GM12878 (cell line): ENCODE data around the gene SMG6. TPM values are rescaled to one million over a fixed set of nuclear protein-coding genes. Genes with fewer than 3 reads are reported as not detected.
A peak's percentile ranks its signal among the peaks of the same experiment; 100 is the strongest.

ENCODE experiments used
- BHLHE40 ChIP-seq, 2 experiments: fragments of 450-650 bp in 1 of 2; IDR thresholded peaks; 2 replicates each; pipeline ENCODE4 v1.6.1; 2011 to 2017; ENCODE audit warnings: low read depth in 2 of 2, borderline replicate concordance in 1 of 2, improper control_type of control experiment in 1 of 2, low read length in 1 of 2, mild to moderate bottlenecking in 1 of 2
- CBFB ChIP-seq: IDR thresholded peaks from 2 replicates; pipeline ENCODE4 v1.6.1; 2016; ENCODE audit warnings: antibody characterized with exemption, low read depth
- CHD4 ChIP-seq: fragments of 200-600 bp; sonication (generic); IDR thresholded peaks from 2 replicates; pipeline ENCODE4 v1.6.1; 2016; ENCODE audit warnings: mild to moderate bottlenecking
- CREB1 ChIP-seq: IDR thresholded peaks from 2 replicates; pipeline ENCODE4 v1.6.1; 2012; ENCODE audit warnings: low read depth, mild to moderate bottlenecking, inconsistent platforms
- CREM ChIP-seq: IDR thresholded peaks from 2 replicates; pipeline ENCODE4 v1.6.1; 2014; ENCODE audit warnings: antibody characterized with exemption, low read depth
- EZH2 ChIP-seq: IDR thresholded peaks from 2 replicates; pipeline ENCODE4 v1.6.1; 2012; ENCODE audit warnings: low read depth, mild to moderate bottlenecking, control low read depth, inconsistent platforms, low read length, borderline replicate concordance; ENCODE audit not compliant: control insufficient read depth
- GABPA ChIP-seq: IDR thresholded peaks from 2 replicates; pipeline ENCODE4 v1.6.1; 2014; ENCODE audit warnings: antibody characterized with exemption, low read depth, mild to moderate bottlenecking, inconsistent platforms
- HDAC2 ChIP-seq: fragments of 200-600 bp; sonication (generic); IDR thresholded peaks from 2 replicates; pipeline ENCODE4 v1.6.1; 2017
- JUNB ChIP-seq: IDR thresholded peaks from 2 replicates; pipeline ENCODE4 v1.6.1; 2016; ENCODE audit warnings: antibody characterized with exemption, mild to moderate bottlenecking
- JUND ChIP-seq: IDR thresholded peaks from 2 replicates; pipeline ENCODE4 v1.6.1; 2012; ENCODE audit warnings: low read depth, mild to moderate bottlenecking, low read length, improper control_type of control experiment, moderate library complexity
- NFIC ChIP-seq: IDR thresholded peaks from 2 replicates; pipeline ENCODE4 v1.6.1; 2012; ENCODE audit warnings: low read depth, mild to moderate bottlenecking, inconsistent platforms, low read length, moderate library complexity
- NFYA ChIP-seq: IDR thresholded peaks from 2 replicates; pipeline ENCODE4 v1.6.1; 2011; ENCODE audit warnings: low read depth, mild to moderate bottlenecking, low read length, improper control_type of control experiment, borderline replicate concordance
- NFYB ChIP-seq: IDR thresholded peaks from 2 replicates; pipeline ENCODE4 v1.6.1; 2011; ENCODE audit warnings: low read depth, mild to moderate bottlenecking, low read length, improper control_type of control experiment, moderate library complexity; ENCODE audit not compliant: insufficient read depth
- NR2F1 ChIP-seq: fragments of 450-650 bp; conservative IDR thresholded peaks from 2 replicates; pipeline ENCODE4 v1.6.1; 2017; ENCODE audit warnings: mild to moderate bottlenecking
- RUNX3 ChIP-seq: IDR thresholded peaks from 2 replicates; pipeline ENCODE4 v1.6.1; 2012; ENCODE audit warnings: low read length, inconsistent platforms
- SKIL ChIP-seq: fragments of 450-650 bp; IDR thresholded peaks from 2 replicates; pipeline ENCODE4 v1.6.1; 2017; ENCODE audit warnings: mild to moderate bottlenecking, low read depth, inconsistent platforms; ENCODE audit not compliant: poor library complexity, severe bottlenecking
- SMC3 ChIP-seq: IDR thresholded peaks from 2 replicates; pipeline ENCODE4 v1.6.1; 2011; ENCODE audit warnings: low read length, improper control_type of control experiment, borderline replicate concordance
- SPI1 ChIP-seq: IDR thresholded peaks from 2 replicates; pipeline ENCODE4 v1.6.1; 2011; ENCODE audit warnings: low read depth, mild to moderate bottlenecking, low read length, moderate library complexity, borderline replicate concordance; ENCODE audit not compliant: insufficient read depth
- SREBF1 ChIP-seq: IDR thresholded peaks from 2 replicates; pipeline ENCODE4 v1.6.1; 2012; ENCODE audit warnings: mild to moderate bottlenecking, low read length
- TCF3 ChIP-seq: IDR thresholded peaks from 2 replicates; pipeline ENCODE4 v1.6.1; 2012; ENCODE audit warnings: low read depth, mild to moderate bottlenecking, low read length, borderline replicate concordance; ENCODE audit not compliant: insufficient read depth
- YY1 ChIP-seq: IDR thresholded peaks from 2 replicates; pipeline ENCODE4 v1.6.1; 2011; ENCODE audit warnings: low read depth, mild to moderate bottlenecking, low read length
- ZBED1 ChIP-seq: IDR thresholded peaks from 2 replicates; pipeline ENCODE4 v1.6.1; 2016; ENCODE audit warnings: borderline replicate concordance
- polyA plus RNA-seq, 11 experiments: library from polyadenylated mRNA; depleted of rRNA in 4 of 11; unstranded in 6 of 11; stranded (reverse) in 5 of 11; fragments of >200 nt; fragmentation: Nextera tagmentation in 4 of 11; fragmentation: Illumina TruSeq in 1 of 11; extraction: Ambion mirVana in 4 of 11; extraction: Trizol in 1 of 11; gene quantifications; 1 replicate in 1 of 11; 2 replicates in 10 of 11; pipeline versions ENCODE4 v1.2.1 to v1.2.3, GENCODE V29; 2011 to 2016; ENCODE audit warnings: inconsistent platforms in 2 of 11, missing spikeins in 2 of 11, low read depth in 1 of 11
- total RNA-seq, 4 experiments: library from RNA; depleted of rRNA in 3 of 4; stranded (reverse); fragments of >200 nt in 3 of 4; fragmentation: Illumina TruSeq in 1 of 4; extraction: Trizol in 1 of 4; gene quantifications; 2 replicates each; pipeline versions ENCODE4 v1.2.1 to v1.2.3, GENCODE V29; 2013 to 2021
- TF ChIP-seq, protein P1 (sequence below): fragments of 150-350 bp; IDR thresholded peaks from 2 replicates; pipeline ENCODE4 v1.6.1; 2014; ENCODE audit warnings: mild to moderate bottlenecking, low read depth, low read length
- TF ChIP-seq, protein P2 (sequence below): fragments of 450-650 bp; IDR thresholded peaks from 2 replicates; pipeline ENCODE4 v1.6.1; 2016; ENCODE audit warnings: mild to moderate bottlenecking, moderate library complexity, borderline replicate concordance

The SMG6 gene
- total and polyA plus RNA-seq, 10 of the 15 experiments (the other 5 are each of a cell fraction or from before 2014, with no cell fraction given), result 0.58 to 28.7 (median 15.7) TPM

- TF ChIP-seq RUNX3 (peak; percentile 97), HDAC2 (no peak), CREB1 (peak; percentile 62), TCF3 (peak; percentile 82; the same call in 1 of the 2 replicates), SREBF1 (no peak), JUNB (peak; percentile 91), YY1 (peak; percentile 91), SKIL (peak; percentile 95), NR2F1 (no peak; the same call in 1 of the 2 replicates), SMC3 (peak; percentile 27; the same call in 1 of the 2 replicates), SPI1 (no peak), GABPA (0 out of 2 replicates have a peak, but pooled peaks have one; percentile 31), ZBED1 (peak; percentile 77; the same call in 1 of the 2 replicates), NFIC (peak; percentile 82), JUND (peak; percentile 84), CBFB (peak; percentile 92), CREM (peak; percentile 89), CHD4 (no peak), NFYA (no peak), EZH2 (no peak), NFYB (no peak), BHLHE40 (IDR thresholded peaks at IDR 0.05; ENCODE audit: borderline replicate concordance in 1 of 2, low read depth in 2 of 2, low read length in 1 of 2) (peak; percentile 48 to 59; a peak in 3 of 4 replicates)
- TF ChIP-seq, protein P1, sequence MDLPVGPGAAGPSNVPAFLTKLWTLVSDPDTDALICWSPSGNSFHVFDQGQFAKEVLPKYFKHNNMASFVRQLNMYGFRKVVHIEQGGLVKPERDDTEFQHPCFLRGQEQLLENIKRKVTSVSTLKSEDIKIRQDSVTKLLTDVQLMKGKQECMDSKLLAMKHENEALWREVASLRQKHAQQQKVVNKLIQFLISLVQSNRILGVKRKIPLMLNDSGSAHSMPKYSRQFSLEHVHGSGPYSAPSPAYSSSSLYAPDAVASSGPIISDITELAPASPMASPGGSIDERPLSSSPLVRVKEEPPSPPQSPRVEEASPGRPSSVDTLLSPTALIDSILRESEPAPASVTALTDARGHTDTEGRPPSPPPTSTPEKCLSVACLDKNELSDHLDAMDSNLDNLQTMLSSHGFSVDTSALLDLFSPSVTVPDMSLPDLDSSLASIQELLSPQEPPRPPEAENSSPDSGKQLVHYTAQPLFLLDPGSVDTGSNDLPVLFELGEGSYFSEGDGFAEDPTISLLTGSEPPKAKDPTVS, result no peak
- TF ChIP-seq, protein P2, sequence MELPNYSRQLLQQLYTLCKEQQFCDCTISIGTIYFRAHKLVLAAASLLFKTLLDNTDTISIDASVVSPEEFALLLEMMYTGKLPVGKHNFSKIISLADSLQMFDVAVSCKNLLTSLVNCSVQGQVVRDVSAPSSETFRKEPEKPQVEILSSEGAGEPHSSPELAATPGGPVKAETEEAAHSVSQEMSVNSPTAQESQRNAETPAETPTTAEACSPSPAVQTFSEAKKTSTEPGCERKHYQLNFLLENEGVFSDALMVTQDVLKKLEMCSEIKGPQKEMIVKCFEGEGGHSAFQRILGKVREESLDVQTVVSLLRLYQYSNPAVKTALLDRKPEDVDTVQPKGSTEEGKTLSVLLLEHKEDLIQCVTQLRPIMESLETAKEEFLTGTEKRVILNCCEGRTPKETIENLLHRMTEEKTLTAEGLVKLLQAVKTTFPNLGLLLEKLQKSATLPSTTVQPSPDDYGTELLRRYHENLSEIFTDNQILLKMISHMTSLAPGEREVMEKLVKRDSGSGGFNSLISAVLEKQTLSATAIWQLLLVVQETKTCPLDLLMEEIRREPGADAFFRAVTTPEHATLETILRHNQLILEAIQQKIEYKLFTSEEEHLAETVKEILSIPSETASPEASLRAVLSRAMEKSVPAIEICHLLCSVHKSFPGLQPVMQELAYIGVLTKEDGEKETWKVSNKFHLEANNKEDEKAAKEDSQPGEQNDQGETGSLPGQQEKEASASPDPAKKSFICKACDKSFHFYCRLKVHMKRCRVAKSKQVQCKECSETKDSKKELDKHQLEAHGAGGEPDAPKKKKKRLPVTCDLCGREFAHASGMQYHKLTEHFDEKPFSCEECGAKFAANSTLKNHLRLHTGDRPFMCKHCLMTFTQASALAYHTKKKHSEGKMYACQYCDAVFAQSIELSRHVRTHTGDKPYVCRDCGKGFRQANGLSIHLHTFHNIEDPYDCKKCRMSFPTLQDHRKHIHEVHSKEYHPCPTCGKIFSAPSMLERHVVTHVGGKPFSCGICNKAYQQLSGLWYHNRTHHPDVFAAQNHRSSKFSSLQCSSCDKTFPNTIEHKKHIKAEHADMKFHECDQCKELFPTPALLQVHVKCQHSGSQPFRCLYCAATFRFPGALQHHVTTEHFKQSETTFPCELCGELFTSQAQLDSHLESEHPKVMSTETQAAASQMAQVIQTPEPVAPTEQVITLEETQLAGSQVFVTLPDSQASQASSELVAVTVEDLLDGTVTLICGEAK, result no peak
Observed at GRCh38 chr17:2259769-2260536, 43.6 kb downstream of the SMG6 start (continued).
